Colonic mucosa (tissue), 4 donors: Measurements from ENCODE around the gene GPC5. TPM values are rescaled to one million over a fixed set of nuclear protein-coding genes. Genes with fewer than 3 reads are reported as not detected.

ENCODE experiments used
- DNase-seq: peaks from one replicate; pipeline ENCODE4 v3.0.0-alpha.2; 2020
- H3K27ac ChIP-seq: fragments of 200-600 bp; one replicate; pipeline ENCODE4 v1.8.0; 2021
- H3K27me3 ChIP-seq: fragments of 200-600 bp; one replicate; pipeline ENCODE4 v1.8.0; 2021
- H3K36me3 ChIP-seq: fragments of 200-600 bp; one replicate; pipeline ENCODE4 v1.8.0; 2021
- H3K4me1 ChIP-seq: fragments of 200-600 bp; one replicate; pipeline ENCODE4 v1.8.0; 2021; ENCODE audit warnings: mild to moderate bottlenecking
- H3K4me3 ChIP-seq: fragments of 200-600 bp; one replicate; pipeline ENCODE4 v1.8.0; 2021
- H3K9ac ChIP-seq, 2 donors: one replicate each; pipeline ENCODE4 v1.7.0; 2013; ENCODE audit warnings: control low read depth in 2 of 2, low read depth in 2 of 2, low read length in 2 of 2
- H3K9me3 ChIP-seq: fragments of 200-600 bp; one replicate; pipeline ENCODE4 v1.8.0; 2021
- intact Hi-C: fragments of 100-400 bp; cut with DNase I; formaldehyde crosslinking; loops from one replicate; pipeline ENCODE4 v1.14.1; 2022
- total RNA-seq, 2 donors: library from RNA; stranded (reverse); fragmentation: NEBNext Ultra II Directional in 1 of 2; extraction: Animal tissue kit (Norgen Biotek cat#: 25700) in 1 of 2; gene quantifications; one replicate each; pipeline ENCODE4 v1.2.1, GENCODE V29; 2021
- TF ChIP-seq, protein P1 (sequence below): fragments of 200-600 bp; IDR thresholded peaks from one replicate; pipeline ENCODE4 v1.8.0; 2022; ENCODE audit warnings: antibody characterized with exemption, mild to moderate bottlenecking
- donor health status: healthy.
- donor health status: DM: no; HTN: no; CAD: no.
- donor health status: DM: no; HTN: no; CAD: no.

GPC5 gene
- total RNA-seq, 2 donors from 2014 or later = 0.42 TPM; not detected in 1

GRCh38 chr13:92825938-92826596 is 1427.6 kb downstream of the GPC5 start:
- TF ChIP-seq, protein P1, sequence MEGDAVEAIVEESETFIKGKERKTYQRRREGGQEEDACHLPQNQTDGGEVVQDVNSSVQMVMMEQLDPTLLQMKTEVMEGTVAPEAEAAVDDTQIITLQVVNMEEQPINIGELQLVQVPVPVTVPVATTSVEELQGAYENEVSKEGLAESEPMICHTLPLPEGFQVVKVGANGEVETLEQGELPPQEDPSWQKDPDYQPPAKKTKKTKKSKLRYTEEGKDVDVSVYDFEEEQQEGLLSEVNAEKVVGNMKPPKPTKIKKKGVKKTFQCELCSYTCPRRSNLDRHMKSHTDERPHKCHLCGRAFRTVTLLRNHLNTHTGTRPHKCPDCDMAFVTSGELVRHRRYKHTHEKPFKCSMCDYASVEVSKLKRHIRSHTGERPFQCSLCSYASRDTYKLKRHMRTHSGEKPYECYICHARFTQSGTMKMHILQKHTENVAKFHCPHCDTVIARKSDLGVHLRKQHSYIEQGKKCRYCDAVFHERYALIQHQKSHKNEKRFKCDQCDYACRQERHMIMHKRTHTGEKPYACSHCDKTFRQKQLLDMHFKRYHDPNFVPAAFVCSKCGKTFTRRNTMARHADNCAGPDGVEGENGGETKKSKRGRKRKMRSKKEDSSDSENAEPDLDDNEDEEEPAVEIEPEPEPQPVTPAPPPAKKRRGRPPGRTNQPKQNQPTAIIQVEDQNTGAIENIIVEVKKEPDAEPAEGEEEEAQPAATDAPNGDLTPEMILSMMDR = no peak
- Histone ChIP-seq H3K9me3 (no peaks in the 10 kb centered on the region), H3K9ac (no peak overlapping the region), H3K4me1 (no peaks in the 10 kb centered on the region), H3K27me3 (no peaks in the 10 kb centered on the region), H3K36me3 (no peaks in the 10 kb centered on the region), H3K27ac (no peak overlapping the region), H3K4me3 (no peak overlapping the region)
- intact Hi-C loops = no loop called here
- DNase-seq = no peak

GRCh38 chr13:92827503-92827902 is 1429.1 kb downstream of the GPC5 start:
- Histone ChIP-seq H3K27ac (no peak overlapping the region), H3K4me1 (no peaks in the 10 kb centered on the region), H3K4me3 (no peak overlapping the region), H3K9me3 (no peaks in the 10 kb centered on the region), H3K36me3 (no peaks in the 10 kb centered on the region), H3K9ac (no peak overlapping the region), H3K27me3 (no peaks in the 10 kb centered on the region)
- TF ChIP-seq, protein P1 = no peak
- intact Hi-C loops = no loop called here
- no peak for DNase-seq

- TF ChIP-seq, protein P1 = no peak
- no peaks in the 10 kb centered on the region for H3K36me3 ChIP-seq
These were observed 1431.5 kb downstream of the GPC5 start for GRCh38 chr13:92829930-92830329.

DNA sequence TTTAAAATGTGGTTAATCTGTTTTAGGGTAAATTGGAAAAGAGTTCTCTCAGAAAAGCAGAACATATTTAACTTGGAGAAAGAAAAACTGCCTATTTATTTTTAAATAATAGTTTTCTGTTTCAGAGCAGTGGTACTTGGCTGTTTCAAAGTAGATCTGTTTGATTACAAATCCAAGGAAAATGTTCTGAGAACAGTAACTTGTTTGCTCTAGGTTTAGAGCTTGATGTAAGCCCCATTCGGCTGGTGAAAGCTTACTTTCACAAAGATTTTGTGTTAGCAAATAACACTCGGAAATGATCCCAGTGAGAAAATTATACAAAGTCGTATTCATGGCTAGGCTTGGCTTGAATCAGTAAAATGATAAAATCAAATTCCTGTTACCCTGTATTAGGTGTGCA is 1432.4 kb downstream of the GPC5 start:
- Histone ChIP-seq H3K27ac (no peak overlapping the region), H3K9ac (no peak overlapping the region), H3K36me3 (no peaks in the 10 kb centered on the region), H3K4me3 (no peak overlapping the region), H3K4me1 (no peaks in the 10 kb centered on the region), H3K9me3 (no peaks in the 10 kb centered on the region), H3K27me3 (no peaks in the 10 kb centered on the region)
- TF ChIP-seq, protein P1 = no peak
- intact Hi-C loops = no loop called here
- no peak for DNase-seq

More at GRCh38 chr13:92829930-92830329, 1431.5 kb downstream of the GPC5 start:
- H3K9me3 ChIP-seq = no peaks in the 10 kb centered on the region
- no peak overlapping the region for H3K9ac ChIP-seq
- no peaks in the 10 kb centered on the region for H3K4me1 ChIP-seq
- no peak overlapping the region for H3K4me3 ChIP-seq
- H3K27ac ChIP-seq = no peak overlapping the region
- DNase-seq = no peak
- no peaks in the 10 kb centered on the region for H3K27me3 ChIP-seq
- intact Hi-C loops = no loop called here

DNA sequence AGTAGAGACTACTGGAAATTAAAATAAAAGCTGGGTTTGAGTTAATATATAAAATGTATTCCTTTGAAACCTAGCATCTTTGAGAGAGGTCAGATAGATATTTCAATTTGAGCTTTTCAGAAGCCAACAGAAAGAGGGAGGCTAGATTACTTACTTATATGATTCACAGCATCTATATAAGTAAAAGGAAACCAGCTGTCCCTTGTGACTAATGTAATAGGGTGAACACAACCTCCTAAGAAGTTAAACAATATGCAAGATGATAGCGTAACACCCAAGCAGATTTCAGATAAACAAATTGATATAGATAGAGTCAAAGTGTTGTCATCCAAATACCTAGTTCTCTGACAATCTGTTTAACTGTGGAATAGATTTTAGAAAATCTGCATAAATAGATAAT is 1434.7 kb downstream of the GPC5 start:
- Histone ChIP-seq H3K36me3 (no peaks in the 10 kb centered on the region), H3K4me1 (no peaks in the 10 kb centered on the region), H3K27ac (no peak overlapping the region), H3K27me3 (no peaks in the 10 kb centered on the region), H3K9me3 (no peaks in the 10 kb centered on the region), H3K4me3 (no peak overlapping the region), H3K9ac (no peak overlapping the region)
- no peak for DNase-seq
- intact Hi-C loops = no loop called here
- TF ChIP-seq, protein P1 = no peak
